SU-DHL-6 (cell line): ENCODE results near the gene CCND2.

Source experiments
- H2AFZ ChIP-seq: fragments of 200-600 bp; sonication (generic); 2 replicates; pipeline ENCODE4 v1.6.1; 2014; ENCODE audit warnings: low read depth, mild to moderate bottlenecking, moderate library complexity, mixed read lengths, antibody characterized with exemption, low read length; ENCODE audit not compliant: severe bottlenecking
- H3F3A ChIP-seq: fragments of 200-600 bp; shearing (Covaris generic); 2 replicates; pipeline ENCODE4 v1.6.0; 2016; ENCODE audit warnings: antibody characterized with exemption, mild to moderate bottlenecking; ENCODE audit not compliant: insufficient read depth
- H3K27ac ChIP-seq: fragments of 200-600 bp; sonication (generic); 2 replicates; pipeline ENCODE4 v1.5.1; 2016; ENCODE audit warnings: low read depth, mild to moderate bottlenecking, low read length, moderate library complexity, mixed read lengths
- H3K27me3 ChIP-seq: fragments of 200-600 bp; sonication (generic), shearing (Covaris generic); 2 replicates; pipeline ENCODE4 v1.6.0; 2014; ENCODE audit warnings: mild to moderate bottlenecking, low read length
- H3K36me3 ChIP-seq: fragments of 200-600 bp; sonication (generic); 2 replicates; pipeline ENCODE4 v1.6.1; 2014; ENCODE audit warnings: mild to moderate bottlenecking, low read length, mixed read lengths
- H3K4me2 ChIP-seq: fragments of 300-600, 200-600 bp; shearing (Covaris generic), sonication (generic); 2 replicates; pipeline ENCODE4 v1.6.0; 2014; ENCODE audit warnings: low read length, low read depth, mild to moderate bottlenecking; ENCODE audit not compliant: poor library complexity, severe bottlenecking
- H3K4me3 ChIP-seq: fragments of 200-600 bp; sonication (generic); 2 replicates; pipeline ENCODE4 v1.5.1; 2014; ENCODE audit warnings: antibody characterized with exemption, low read length, mild to moderate bottlenecking, mixed read lengths; ENCODE audit not compliant: insufficient read depth, poor library complexity, severe bottlenecking
- H3K79me2 ChIP-seq: fragments of 200-600 bp; sonication (generic); 2 replicates; pipeline ENCODE4 v1.6.1; 2014; ENCODE audit warnings: mild to moderate bottlenecking, low read length, moderate library complexity; ENCODE audit not compliant: insufficient read depth
- H3K9ac ChIP-seq: fragments of 200-600 bp; sonication (generic); 2 replicates; pipeline ENCODE4 v1.7.0; 2014; ENCODE audit warnings: mild to moderate bottlenecking, low read length
- H3K9me2 ChIP-seq: fragments of 200-600 bp; sonication (generic); replicated peaks from 2 replicates; pipeline ENCODE4 v1.6.1; 2014; ENCODE audit warnings: low read length; ENCODE audit not compliant: insufficient read depth
- H3K9me3 ChIP-seq: fragments of 200-600 bp; sonication (generic); 2 replicates; pipeline ENCODE4 v1.6.1; 2014; ENCODE audit warnings: low read length, mixed read lengths; ENCODE audit not compliant: insufficient read depth
- H4K20me1 ChIP-seq: fragments of 200-600 bp; sonication (generic); 2 replicates; pipeline ENCODE4 v1.6.1; 2014; ENCODE audit warnings: low read depth, mild to moderate bottlenecking, antibody characterized with exemption, low read length, moderate library complexity, mixed read lengths
- CTCF ChIP-seq: fragments of 200-600 bp; sonication (generic); IDR thresholded peaks from one replicate; pipeline ENCODE4 v1.5.1; 2017; ENCODE audit warnings: antibody characterized with exemption, mild to moderate bottlenecking, low read length, moderate library complexity; ENCODE audit not compliant: insufficient read depth, poor library complexity, severe bottlenecking
- EZH2phosphoT487 ChIP-seq: fragments of 200-600 bp; sonication (generic), shearing (Covaris generic); conservative IDR thresholded peaks from 2 replicates; pipeline ENCODE4 v1.6.1; 2018; ENCODE audit warnings: mild to moderate bottlenecking, antibody characterized with exemption, low read length, moderate library complexity, mixed read lengths

The CCND2 gene

GRCh38 chr12:4297617-4298016 lies 24.1 kb downstream of the CCND2 start:
- Histone ChIP-seq H4K20me1 (no peaks in the 10 kb centered on the region), H3K4me2 (no peak overlapping the region), H3K9me2 (no peaks in the 10 kb centered on the region), H3K36me3 (no peaks in the 10 kb centered on the region), H3K27me3 (no peaks in the 10 kb centered on the region), H3F3A (no peaks in the 10 kb centered on the region), H3K4me3 (no peak overlapping the region), H3K27ac (no peak overlapping the region), H3K9ac (no peak overlapping the region), H3K9me3 (no peaks in the 10 kb centered on the region), H2AFZ (no peak overlapping the region), H3K79me2 (no peaks in the 10 kb centered on the region)
- TF ChIP-seq EZH2phosphoT487: no peak
- no peak for TF ChIP-seq CTCF

- Histone ChIP-seq H2AFZ (no peak overlapping the region), H3K4me2 (no peak overlapping the region), H4K20me1 (no peaks in the 10 kb centered on the region), H3F3A (no peaks in the 10 kb centered on the region), H3K27ac (no peak overlapping the region), H3K79me2 (no peaks in the 10 kb centered on the region), H3K9me3 (no peaks in the 10 kb centered on the region), H3K4me3 (no peak overlapping the region), H3K27me3 (no peaks in the 10 kb centered on the region), H3K9me2 (no peaks in the 10 kb centered on the region), H3K36me3 (no peaks in the 10 kb centered on the region), H3K9ac (no peak overlapping the region)
- no peak for TF ChIP-seq EZH2phosphoT487
- TF ChIP-seq CTCF: no peak
Measured at GRCh38 chr12:4300883-4301282, 27.3 kb downstream of the CCND2 start.

- Histone ChIP-seq H3K9me2 (no peaks in the 10 kb centered on the region), H3K4me3 (no peak overlapping the region), H3K79me2 (no peaks in the 10 kb centered on the region), H3K27ac (no peak overlapping the region), H3K9me3 (no peaks in the 10 kb centered on the region), H3K9ac (no peak overlapping the region), H3K36me3 (no peaks in the 10 kb centered on the region), H3F3A (no peaks in the 10 kb centered on the region), H2AFZ (no peak overlapping the region), H3K4me2 (no peak overlapping the region), H4K20me1 (no peaks in the 10 kb centered on the region), H3K27me3 (no peaks in the 10 kb centered on the region)
- TF ChIP-seq CTCF: no peak
- TF ChIP-seq EZH2phosphoT487: no peak
Measured at GRCh38 chr12:4301932-4302501, 28.5 kb downstream of the CCND2 start.
